Sigmoid colon (tissue), 4 donors: ENCODE results near the gene WBP2.

ENCODE experiments used
- POLR2A ChIP-seq, 2 donors: fragments of 450-650 bp; IDR thresholded peaks; one replicate each; pipeline ENCODE4 v1.6.1; 2016; ENCODE audit warnings: antibody characterized with exemption in 2 of 2, mild to moderate bottlenecking in 2 of 2, moderate library complexity in 2 of 2
- POLR2AphosphoS5 ChIP-seq, 4 donors: sonication (generic); formaldehyde crosslinking; IDR thresholded peaks; one replicate each; pipeline ENCODE4 v1.6.1; 2017; ENCODE audit warnings: antibody characterized with exemption in 4 of 4
- TF ChIP-seq, protein P1 (sequence below), 4 experiments: fragments of 450-650 bp in 3 of 4; fragments of 200-600 bp in 1 of 4; IDR thresholded peaks; one replicate each; pipeline ENCODE4 v1.5.1; 2016 to 2019; ENCODE audit warnings: antibody characterized with exemption in 4 of 4, mild to moderate bottlenecking in 3 of 4, moderate library complexity in 2 of 4

DNA sequence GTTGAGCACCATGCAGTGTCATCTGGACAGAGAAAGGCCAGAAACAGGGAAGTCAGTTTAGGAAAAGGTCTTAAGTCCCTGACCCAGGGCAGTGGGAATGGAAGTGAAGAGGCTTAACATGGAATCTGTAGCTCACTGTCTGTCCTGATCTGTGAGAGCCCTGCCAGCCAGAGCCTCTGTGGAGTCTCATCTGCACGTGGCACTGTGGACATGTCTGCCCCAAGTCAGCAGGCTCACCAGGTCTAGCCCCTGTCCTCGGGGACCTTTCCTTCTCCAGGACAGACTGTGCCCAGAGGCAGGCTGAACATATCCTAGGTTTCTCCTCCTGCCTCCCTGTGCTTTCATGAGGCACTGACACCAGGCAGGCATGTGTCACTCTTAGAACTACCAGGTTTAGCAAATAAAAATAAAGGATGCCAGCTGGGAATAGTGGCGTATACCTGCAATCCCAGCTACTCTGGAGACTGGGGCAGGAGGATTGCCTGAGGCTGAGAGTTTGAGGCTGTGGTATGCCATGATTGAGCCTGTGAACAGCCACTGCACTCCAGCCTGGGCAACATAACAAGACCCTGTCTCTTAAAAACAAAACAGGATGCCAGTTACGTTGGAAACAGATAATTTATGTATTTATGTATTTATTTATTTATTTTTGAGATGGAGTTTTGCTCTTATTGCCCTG is 48.2 kb downstream of the WBP2 start:
- TF ChIP-seq POLR2A (IDR thresholded peaks at IDR 0.05) (no peak), POLR2AphosphoS5 (IDR thresholded peaks at IDR 0.05) (no peak)
- TF ChIP-seq, protein P1, sequence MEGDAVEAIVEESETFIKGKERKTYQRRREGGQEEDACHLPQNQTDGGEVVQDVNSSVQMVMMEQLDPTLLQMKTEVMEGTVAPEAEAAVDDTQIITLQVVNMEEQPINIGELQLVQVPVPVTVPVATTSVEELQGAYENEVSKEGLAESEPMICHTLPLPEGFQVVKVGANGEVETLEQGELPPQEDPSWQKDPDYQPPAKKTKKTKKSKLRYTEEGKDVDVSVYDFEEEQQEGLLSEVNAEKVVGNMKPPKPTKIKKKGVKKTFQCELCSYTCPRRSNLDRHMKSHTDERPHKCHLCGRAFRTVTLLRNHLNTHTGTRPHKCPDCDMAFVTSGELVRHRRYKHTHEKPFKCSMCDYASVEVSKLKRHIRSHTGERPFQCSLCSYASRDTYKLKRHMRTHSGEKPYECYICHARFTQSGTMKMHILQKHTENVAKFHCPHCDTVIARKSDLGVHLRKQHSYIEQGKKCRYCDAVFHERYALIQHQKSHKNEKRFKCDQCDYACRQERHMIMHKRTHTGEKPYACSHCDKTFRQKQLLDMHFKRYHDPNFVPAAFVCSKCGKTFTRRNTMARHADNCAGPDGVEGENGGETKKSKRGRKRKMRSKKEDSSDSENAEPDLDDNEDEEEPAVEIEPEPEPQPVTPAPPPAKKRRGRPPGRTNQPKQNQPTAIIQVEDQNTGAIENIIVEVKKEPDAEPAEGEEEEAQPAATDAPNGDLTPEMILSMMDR (IDR thresholded peaks at IDR 0.05): no peak
